GM18505 (cell line): ENCODE results near the gene ETS1.
A peak's percentile ranks its signal among the peaks of the same experiment; 100 is the strongest.

ENCODE experiments used
- ATAC-seq: cut with Tn5 transposase; IDR thresholded peaks from one replicate; pipeline ENCODE4 v1.9.1; 2021; ENCODE audit not compliant: unreplicated experiment
- POLR2A ChIP-seq: IDR thresholded peaks from 4 replicates; pipeline ENCODE4 v1.6.1; 2011; ENCODE audit warnings: borderline replicate concordance; ENCODE audit not compliant: insufficient read depth, insufficient read length; ENCODE audit errors: extremely low read depth

ETS1 gene

DNA sequence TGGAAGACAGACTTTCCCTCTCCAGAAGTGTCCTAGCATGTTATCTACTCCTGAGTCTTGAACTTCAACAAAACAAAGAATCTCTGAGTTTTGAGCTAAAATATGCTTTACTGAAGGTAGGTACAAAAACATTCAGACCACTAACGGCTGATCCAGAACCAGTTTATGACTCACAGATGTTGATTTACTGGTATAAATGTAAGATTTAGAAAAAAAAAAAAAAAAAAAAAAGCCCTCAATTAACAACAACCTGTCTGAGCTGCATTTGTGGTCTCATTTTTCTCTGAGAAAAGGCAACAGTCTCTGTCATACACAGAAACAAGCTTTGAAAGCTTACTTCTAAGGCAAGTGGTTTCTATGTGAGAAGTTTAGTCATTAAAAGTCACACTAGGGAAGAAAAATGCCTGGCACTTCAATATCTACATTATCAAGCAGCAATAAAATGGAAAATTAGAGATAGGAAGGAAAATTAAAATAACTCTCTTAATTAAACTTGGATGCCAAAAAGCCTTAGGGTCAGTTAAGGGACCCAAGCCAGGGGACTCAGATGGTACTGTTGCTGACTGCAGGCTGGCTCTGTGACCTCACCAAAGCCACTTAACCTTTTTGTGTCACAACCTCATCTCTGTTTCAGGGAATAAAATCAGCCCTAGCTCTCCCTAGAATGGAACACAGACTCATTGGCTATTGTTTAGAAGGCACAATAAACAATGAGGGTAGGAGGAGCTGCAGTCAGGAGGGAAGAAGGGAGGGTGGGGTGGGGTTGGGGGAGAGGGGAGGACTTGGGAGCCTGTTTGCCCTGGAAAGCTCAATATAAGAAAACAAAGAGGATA, 61.7 kb downstream of the ETS1 start:
- no peak for ATAC-seq
- TF ChIP-seq POLR2A, result no peak

DNA sequence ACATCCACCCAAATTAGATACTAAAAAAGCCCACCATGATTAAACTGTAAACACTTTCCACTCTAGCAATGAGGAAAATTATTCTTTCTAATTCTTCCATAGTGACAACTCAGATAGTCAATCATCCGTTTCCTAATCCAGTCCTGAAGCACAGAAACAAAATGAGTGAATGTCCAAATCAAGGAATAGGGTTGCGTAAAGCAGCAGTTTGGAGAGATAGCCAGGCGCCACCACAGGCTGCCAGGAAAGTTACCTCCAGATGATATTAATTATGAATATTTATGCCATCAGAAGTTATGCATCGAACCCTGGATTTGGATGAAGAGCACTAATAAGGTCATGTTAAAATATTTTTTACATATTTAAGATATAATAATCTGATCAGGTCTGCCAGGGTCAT, 63.2 kb downstream of the ETS1 start:
- no peak for ATAC-seq
- no peak for TF ChIP-seq POLR2A

DNA sequence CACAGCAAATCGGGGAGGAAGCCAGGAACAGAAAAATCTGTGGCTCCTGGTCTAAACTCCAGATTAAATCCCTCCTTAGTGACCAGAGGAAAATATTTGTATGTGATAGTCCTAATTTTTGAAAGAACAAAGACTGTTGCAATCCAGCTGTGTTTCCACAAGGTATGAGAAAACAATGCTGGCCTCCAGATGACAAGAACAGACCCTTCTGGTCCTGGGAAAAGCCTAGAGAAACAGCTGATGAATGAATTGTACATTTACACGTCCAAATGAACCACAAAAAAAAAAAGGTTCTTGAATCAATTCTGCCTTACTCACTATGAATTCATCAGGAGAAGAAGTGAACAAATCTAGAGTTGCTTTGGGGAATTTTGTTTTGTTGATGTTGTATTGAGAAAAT, 63.7 kb downstream of the ETS1 start:
- no peak for ATAC-seq
- TF ChIP-seq POLR2A, result no peak

DNA sequence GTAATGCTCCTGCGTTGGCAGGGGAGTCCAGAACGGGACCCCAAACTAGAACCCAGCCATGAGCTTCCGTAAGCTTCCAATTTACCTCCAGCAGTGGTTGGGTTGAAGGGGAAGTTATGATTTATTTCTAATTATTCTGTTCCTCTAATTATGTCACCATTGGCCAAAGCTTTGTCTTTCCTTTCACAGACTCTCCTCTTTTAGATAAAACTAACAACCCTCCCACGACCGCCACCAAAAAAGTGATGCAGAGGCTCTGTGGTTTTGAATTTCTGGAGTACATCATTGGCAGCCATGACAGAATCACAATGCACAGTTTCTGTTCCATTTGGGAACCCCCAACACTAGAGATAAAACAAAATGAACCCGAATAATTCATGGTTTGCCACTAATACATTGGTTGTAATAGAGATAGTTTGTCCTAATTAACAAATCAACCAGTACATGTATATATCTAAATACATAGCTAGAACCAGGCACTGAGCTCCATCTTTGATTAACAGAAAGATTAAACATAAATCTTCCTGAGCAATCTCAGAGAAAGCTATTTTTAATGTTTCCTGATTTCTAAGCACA, 64.3 kb downstream of the ETS1 start:
- TF ChIP-seq POLR2A, result no peak
- ATAC-seq, result no peak

DNA sequence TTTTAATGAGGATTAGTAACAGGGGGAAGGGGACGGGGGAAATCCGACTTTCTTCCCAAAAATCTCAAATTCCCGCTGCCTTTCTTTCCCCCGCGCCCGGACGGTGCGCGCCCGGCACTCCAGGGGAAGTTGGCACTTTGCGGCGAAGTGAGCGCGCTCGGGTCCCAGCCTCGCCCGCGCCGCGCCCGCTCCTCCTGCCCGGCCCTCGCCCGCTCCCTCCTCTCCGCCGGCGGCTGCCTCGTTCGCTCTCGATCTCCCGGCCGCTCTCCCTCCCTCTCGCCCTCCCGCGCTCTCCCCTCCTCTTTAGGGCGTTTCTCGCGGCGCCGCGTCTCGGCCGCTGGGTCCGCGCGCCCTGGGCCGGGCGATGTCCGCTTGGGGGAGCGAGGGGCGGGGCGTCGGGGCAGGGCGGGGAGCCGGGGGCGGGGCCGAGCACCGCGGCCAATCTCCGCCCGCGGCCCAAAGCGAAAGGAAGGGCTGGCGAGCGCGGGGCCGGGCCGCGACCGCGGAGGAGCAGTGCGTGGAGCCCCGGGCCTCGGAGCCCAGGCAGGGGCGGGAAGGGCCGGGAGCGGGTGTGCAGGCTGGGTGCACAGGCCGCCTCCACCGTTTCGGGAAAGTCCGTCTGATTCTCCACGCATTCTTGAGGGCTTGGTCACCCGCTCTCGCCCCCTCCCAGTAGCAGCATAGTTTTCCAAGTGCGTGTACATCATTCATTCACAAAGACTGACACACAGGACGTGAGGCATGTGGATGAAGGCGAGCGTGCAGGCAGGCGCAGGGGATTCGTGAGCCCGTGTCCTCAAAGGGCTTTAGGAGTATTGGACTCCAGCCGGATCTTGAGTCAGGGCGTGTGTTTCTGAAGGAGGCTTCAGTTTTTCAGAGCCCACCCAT, 65.1 kb downstream of the ETS1 start:
- peak; percentile 86 for TF ChIP-seq POLR2A
- peak; percentile 82 for ATAC-seq

DNA sequence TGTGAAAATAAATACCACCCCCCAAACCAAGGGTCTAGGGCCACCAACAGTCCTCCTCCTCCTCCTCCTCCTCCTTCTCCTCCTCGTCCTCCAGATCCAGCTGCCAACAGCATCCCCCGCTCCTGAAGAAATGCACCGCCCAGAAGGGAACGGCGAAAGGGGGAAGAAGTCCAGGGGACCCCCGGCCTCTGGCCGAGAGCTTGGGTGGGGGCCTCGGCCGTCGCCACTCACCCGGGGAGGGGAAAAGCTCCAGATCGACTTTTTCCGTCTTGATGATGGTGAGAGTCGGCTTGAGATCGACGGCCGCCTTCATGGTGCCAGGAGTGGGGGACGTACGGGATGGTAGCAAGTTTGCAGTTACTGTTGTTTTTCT, 65.7 kb downstream of the ETS1 start:
- ATAC-seq, result no peak
- TF ChIP-seq POLR2A, result no peak

DNA sequence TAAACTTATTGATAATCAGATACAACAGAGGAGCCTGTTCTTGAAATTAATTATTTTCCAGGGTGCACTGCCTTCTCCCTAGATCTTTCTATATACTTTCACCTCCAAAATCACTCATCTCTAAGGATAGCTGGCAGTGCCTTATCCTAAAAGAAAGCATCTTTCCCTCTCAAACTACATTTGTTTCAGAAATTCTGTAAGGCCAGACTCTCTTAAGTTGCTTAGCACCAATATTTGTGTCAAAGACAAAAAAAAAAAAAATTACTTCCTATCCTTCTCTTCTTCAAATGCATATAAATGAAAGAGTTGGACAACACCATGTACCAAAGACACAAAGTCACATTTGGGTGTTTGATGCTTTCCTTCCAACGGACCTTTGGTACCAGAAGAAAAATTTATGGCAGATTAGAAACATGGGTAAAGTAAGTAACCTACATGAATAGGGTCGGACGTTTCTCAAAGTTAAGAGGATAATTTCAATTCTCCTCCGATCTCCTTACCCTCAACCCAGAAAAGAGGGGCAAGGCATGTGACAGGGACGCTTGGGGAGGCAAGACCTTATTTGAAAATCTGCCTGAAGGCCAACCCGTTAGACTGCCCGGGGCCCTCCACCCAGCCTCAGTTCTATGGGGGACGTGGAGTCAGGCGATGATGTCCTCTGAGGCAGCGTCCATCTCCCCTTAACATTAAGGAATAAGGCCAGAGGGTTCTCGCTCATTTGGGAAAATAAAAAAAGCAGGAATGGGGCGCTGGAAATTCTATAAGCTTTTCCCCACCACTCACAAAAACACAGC, 66.3 kb downstream of the ETS1 start:
- ATAC-seq, result no peak
- no peak for TF ChIP-seq POLR2A

DNA sequence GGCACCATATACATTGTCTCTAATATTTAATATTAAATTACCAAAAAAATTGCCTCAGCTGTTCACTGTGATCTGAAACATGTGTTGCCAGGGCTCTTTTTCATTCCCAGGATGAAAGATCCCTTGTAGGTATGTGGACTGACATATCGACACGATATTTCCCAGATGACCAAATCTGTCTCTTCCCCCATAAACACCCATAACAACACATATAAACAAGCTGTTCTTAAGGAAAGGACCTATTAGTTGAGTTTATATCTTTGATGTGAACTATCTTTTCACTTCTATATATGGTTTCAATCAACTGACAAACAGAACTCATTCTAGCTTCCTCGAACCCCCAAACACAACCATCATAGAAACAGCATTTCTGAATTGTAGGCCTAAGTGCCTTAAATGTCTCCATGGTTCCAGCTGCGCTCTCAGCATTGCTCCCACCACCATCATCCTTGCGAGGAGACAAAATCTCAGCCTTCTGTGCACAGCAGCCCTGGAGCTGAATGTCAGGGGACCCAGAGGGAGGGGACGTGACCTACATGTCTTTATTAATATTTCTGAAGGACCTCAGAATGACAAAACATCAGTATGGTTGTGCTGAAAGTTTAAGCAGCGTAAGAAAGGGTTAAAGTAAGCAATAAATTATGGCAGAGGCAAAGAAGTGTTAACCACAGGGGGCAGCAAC, 67.0 kb downstream of the ETS1 start:
- TF ChIP-seq POLR2A, result no peak
- ATAC-seq, result no peak

DNA sequence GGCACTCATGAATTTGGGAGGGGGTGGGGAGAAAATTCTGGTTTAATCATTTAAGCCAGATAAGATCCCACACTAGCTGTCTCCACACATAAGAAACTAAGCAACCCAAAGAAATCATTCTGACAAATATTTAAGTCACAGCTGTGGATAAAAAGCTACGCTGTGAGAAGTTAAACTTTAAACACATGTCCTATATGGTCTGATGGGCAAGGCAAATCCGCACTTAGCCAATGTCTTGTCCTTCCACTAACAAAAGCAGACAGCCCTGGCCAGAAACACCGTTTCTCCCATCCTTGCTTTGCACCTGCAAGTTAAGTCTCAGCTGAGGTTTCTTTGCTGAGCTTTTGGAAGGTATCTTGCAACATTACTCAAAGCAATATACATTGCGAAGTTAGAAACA, 68.0 kb downstream of the ETS1 start:
- peak; percentile 37 for TF ChIP-seq POLR2A
- ATAC-seq, result no peak

DNA sequence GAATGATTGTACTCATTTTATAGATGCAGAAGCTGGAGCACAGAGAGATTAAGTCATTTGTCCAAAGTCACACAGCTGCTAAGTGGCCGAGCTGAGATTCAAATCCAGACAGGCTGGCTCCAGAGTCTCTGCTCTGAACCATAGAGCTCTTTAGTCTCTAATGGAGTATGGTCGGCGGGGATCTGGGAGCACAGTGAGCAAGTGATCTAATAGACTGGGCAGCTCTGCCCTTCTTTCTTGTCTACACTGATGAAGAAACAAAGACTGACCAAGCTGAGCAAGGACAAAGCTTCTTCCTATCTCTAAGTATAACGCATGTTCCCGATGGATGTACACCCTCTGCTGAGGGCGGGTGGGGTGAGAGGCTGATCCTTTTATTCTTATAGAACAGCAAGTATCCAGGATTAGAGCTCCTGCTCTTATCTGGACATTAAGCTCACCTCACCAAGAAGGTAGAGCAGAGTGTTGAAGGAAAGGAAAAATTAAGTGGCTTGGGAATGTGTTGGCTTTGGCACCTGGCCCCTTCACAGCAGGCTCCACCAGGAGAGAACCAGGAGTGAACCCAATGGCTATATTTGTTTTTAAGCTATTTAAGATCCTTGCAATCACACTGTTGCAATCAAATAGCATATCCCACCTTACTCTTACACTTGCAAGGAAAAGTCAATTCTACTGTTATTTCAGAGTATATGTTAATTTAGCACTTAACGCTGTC, 68.7 kb downstream of the ETS1 start:
- TF ChIP-seq POLR2A, result no peak
- no peak for ATAC-seq

DNA sequence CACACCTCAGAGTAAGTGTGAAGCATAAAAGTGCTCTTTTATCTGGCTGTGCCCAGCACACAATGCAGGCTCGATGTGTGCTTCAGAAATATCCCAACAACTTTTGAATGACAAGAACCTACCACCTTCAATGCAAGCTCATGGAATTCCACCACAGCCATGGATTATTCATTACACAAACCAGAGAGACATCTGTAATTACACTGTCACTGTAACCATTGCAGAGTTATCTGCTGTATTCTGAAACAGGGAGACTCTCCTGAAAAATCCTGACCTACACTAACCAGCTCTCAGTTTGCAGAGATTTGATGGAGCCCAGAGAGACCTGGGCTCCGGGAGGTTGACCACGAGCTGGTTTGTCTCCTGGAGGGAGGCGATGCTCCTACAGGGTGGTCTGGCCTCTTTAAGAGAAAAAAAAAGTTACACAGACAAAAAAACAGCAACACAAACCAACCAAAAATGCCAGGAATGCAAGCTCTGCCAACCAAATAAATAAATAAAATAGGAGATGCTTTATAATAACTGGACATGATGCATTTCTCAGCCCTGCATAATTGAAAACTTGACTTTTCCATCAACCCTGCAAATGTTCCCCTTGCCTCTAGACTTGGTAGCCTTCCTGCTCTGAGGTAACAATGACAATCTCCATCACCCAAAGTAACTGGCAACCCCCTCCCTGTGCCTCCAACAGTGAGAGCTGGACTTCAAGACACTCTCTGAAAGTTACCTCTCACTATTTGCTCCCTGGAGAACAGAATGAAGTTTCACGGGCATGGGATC, 69.7 kb downstream of the ETS1 start:
- no peak for TF ChIP-seq POLR2A
- no peak for ATAC-seq
